HepG2 (cell line): Measurements from ENCODE around the gene STYX. TPM values are rescaled to one million over a fixed set of nuclear protein-coding genes. Genes with fewer than 3 reads are reported as not detected.

Source experiments
- CENPX ChIP-seq: sonication (generic); formaldehyde crosslinking; IDR thresholded peaks from 2 replicates; pipeline ENCODE4 v1.9.0; 2021; ENCODE audit warnings: mild to moderate bottlenecking, missing genetic modification reagents, moderate library complexity
- EP300 ChIP-seq, 3 experiments: sonication (generic) in 1 of 3; formaldehyde crosslinking in 1 of 3; IDR thresholded peaks; 2 replicates each; pipeline versions ENCODE4 v1.5.1 to v1.6.1; 2011 to 2020; ENCODE audit warnings: low read depth in 2 of 3, low read length in 2 of 3, borderline replicate concordance in 1 of 3, improper control_type of control experiment in 1 of 3, mild to moderate bottlenecking in 1 of 3, missing genetic modification reagents in 1 of 3, moderate library complexity in 1 of 3
- HMG20A ChIP-seq: IDR thresholded peaks from 2 replicates; pipeline ENCODE4 v1.6.1; 2016; ENCODE audit warnings: borderline replicate concordance
- ISX ChIP-seq: sonication (generic); formaldehyde crosslinking; conservative IDR thresholded peaks from 2 replicates; pipeline ENCODE4 v1.5.0; 2020; ENCODE audit warnings: missing genetic modification reagents
- SOX5 ChIP-seq: IDR thresholded peaks from 2 replicates; pipeline ENCODE4 v1.6.1; 2016; ENCODE audit warnings: borderline replicate concordance
- TEAD3 ChIP-seq: optimal IDR thresholded peaks from 2 replicates; pipeline ENCODE3; 2016; ENCODE audit warnings: borderline replicate concordance
- ZNF674 ChIP-seq: sonication (generic); formaldehyde crosslinking; IDR thresholded peaks from 2 replicates; pipeline ENCODE4 v1.5.0; 2020; ENCODE audit warnings: low read depth, mild to moderate bottlenecking, missing genetic modification reagents
- polyA plus RNA-seq, 8 experiments: library from polyadenylated mRNA; depleted of rRNA in 3 of 8; stranded (reverse) in 7 of 8; unstranded in 1 of 8; fragments of >200 nt; fragmentation: Illumina TruSeq in 4 of 8; extraction: Trizol in 4 of 8; gene quantifications; 2 replicates each; pipeline versions ENCODE4 v1.2.1 to v1.2.3, GENCODE V29; 2011 to 2016; ENCODE audit warnings: low read depth in 4 of 8, missing spikeins in 1 of 8, mixed read lengths in 1 of 8; ENCODE audit not compliant: insufficient read depth in 1 of 8
- total RNA-seq, 5 experiments: library from RNA; depleted of rRNA; stranded (reverse); fragments of >200 nt; fragmentation: Illumina TruSeq; extraction: Trizol; gene quantifications; 2 replicates each; pipeline ENCODE4 v1.2.3, GENCODE V29; 2016; ENCODE audit warnings: low read depth in 1 of 5
- TF ChIP-seq, protein P1 (sequence below): sonication (generic); formaldehyde crosslinking; IDR thresholded peaks from one replicate; pipeline ENCODE4 v1.5.1; 2020; ENCODE audit warnings: mild to moderate bottlenecking, missing genetic modification reagents; ENCODE audit errors: not compliant biosample characterization
- TF ChIP-seq, protein P2 (sequence below): IDR thresholded peaks from 2 replicates; pipeline ENCODE4 v1.6.1; 2016; ENCODE audit warnings: missing biosample characterization, missing genetic modification reagents, low read depth
- TF ChIP-seq, protein P3 (sequence below): sonication (generic); formaldehyde crosslinking; IDR thresholded peaks from 2 replicates; pipeline ENCODE4 v1.8.0; 2022; ENCODE audit warnings: low read depth, missing genetic modification reagents

The STYX gene
- total and polyA plus RNA-seq, 2 of the 13 experiments (the other 11 are each of a cell fraction or from before 2014, with no cell fraction given) = 6.6 to 10.9 TPM

DNA sequence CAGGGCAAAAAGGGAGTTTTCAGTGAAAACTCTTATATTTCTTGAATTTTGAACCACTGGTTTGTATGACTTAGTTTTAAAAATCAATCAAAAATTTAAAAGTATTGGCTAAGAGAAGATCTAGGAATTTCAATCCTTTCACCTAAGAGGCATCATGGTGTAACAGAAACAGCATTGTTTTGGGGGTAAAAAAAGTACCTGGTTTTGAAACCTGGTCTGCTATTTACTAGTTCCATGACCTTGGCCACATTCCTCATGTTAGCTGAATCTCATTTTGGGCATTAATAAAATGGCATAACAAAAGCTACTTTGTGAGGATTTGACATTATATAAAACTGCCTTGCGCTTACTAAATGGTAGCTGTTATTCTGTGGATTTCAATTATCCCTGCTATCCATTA lies 78.1 kb downstream of the STYX start (continued):
- TF ChIP-seq, protein P1, sequence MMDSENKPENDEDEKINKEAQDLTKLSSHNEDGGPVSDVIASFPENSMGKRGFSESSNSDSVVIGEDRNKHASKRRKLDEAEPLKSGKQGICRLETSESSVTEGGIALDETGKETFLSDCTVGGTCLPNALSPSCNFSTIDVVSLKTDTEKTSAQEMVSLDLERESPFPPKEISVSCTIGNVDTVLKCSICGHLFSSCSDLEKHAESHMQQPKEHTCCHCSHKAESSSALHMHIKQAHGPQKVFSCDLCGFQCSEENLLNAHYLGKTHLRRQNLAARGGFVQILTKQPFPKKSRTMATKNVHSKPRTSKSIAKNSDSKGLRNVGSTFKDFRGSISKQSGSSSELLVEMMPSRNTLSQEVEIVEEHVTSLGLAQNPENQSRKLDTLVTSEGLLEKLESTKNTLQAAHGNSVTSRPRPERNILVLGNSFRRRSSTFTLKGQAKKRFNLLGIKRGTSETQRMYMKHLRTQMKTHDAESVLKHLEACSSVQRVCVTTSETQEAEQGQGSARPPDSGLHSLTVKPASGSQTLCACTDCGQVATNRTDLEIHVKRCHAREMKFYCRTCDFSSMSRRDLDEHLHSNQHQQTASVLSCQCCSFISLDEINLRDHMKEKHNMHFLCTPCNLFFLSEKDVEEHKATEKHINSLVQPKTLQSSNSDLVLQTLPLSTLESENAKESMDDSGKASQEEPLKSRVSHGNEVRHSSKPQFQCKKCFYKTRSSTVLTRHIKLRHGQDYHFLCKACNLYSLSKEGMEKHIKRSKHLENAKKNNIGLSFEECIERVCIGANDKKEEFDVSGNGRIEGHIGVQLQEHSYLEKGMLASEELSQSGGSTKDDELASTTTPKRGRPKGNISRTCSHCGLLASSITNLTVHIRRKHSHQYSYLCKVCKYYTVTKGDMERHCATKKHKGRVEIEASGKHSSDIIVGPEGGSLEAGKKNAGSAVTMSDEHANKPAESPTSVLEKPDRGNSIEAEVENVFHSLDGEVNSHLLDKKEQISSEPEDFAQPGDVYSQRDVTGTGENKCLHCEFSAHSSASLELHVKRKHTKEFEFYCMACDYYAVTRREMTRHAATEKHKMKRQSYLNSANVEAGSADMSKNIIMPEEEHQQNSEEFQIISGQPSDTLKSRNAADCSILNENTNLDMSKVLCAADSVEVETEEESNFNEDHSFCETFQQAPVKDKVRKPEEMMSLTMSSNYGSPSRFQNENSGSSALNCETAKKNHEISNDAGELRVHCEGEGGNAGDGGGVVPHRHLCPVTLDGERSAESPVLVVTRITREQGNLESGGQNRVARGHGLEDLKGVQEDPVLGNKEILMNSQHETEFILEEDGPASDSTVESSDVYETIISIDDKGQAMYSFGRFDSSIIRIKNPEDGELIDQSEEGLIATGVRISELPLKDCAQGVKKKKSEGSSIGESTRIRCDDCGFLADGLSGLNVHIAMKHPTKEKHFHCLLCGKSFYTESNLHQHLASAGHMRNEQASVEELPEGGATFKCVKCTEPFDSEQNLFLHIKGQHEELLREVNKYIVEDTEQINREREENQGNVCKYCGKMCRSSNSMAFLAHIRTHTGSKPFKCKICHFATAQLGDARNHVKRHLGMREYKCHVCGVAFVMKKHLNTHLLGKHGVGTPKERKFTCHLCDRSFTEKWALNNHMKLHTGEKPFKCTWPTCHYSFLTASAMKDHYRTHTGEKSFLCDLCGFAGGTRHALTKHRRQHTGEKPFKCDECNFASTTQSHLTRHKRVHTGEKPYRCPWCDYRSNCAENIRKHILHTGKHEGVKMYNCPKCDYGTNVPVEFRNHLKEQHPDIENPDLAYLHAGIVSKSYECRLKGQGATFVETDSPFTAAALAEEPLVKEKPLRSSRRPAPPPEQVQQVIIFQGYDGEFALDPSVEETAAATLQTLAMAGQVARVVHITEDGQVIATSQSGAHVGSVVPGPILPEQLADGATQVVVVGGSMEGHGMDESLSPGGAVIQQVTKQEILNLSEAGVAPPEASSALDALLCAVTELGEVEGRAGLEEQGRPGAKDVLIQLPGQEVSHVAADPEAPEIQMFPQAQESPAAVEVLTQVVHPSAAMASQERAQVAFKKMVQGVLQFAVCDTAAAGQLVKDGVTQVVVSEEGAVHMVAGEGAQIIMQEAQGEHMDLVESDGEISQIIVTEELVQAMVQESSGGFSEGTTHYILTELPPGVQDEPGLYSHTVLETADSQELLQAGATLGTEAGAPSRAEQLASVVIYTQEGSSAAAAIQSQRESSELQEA = no peak
- peak; percentile 59 for TF ChIP-seq TEAD3 (CRISPR knock-in tag)
- TF ChIP-seq, protein P2, sequence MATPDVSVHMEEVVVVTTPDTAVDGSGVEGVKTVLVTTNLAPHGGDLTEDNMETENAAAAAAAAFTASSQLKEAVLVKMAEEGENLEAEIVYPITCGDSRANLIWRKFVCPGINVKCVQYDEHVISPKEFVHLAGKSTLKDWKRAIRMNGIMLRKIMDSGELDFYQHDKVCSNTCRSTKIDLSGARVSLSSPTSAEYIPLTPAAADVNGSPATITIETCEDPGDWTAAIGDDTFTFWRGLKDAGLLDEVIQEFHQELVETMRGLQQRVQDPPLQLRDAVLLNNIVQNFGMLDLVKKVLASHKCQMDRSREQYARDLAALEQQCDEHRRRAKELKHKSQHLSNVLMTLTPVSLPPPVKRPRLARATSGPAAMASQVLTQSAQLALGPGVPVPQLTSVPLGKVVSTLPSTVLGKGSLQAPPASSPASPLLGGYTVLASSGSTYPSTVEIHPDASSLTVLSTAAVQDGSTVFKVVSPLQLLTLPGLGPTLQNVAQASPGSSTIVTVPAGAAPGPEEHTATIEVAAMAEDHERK (CRISPR knock-in tag) = no peak
- 0 out of 2 replicates have a peak, but pooled peaks have one; percentile 25 for TF ChIP-seq HMG20A (CRISPR knock-in tag)
- TF ChIP-seq, protein P3, sequence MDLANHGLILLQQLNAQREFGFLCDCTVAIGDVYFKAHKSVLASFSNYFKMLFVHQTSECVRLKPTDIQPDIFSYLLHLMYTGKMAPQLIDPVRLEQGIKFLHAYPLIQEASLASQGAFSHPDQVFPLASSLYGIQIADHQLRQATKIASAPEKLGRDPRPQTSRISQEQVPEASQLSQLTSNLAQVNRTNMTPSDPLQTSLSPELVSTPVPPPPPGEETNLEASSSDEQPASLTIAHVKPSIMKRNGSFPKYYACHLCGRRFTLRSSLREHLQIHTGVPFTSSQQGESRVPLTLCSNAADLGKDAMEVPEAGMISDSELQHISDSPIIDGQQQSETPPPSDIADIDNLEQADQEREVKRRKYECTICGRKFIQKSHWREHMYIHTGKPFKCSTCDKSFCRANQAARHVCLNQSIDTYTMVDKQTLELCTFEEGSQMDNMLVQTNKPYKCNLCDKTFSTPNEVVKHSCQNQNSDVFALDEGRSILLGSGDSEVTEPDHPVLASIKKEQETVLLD (CRISPR knock-in tag) = no peak
- TF ChIP-seq EP300 (IDR thresholded peaks at IDR 0.05; ENCODE audit: low read depth in 2 of 2, low read length in 2 of 2) = peak in 1 of 2 experiments; percentile 55; a peak in 1 of 4 replicates
- no peak for TF ChIP-seq EP300 (CRISPR knock-in tag; IDR thresholded peaks at IDR 0.05; ENCODE audit: borderline replicate concordance)
- no peak for TF ChIP-seq CENPX (CRISPR knock-in tag)
- TF ChIP-seq SOX5 = peak; percentile 37; the same call in 1 of the 2 replicates
- TF ChIP-seq ISX = no peak
- TF ChIP-seq ZNF674 (CRISPR knock-in tag) = no peak
